Epithelial cell of proximal tubule (primary cell): ENCODE measurements around the gene PAIP1. TPM values are rescaled to one million over a fixed set of nuclear protein-coding genes. Genes with fewer than 3 reads are reported as not detected.
A peak's percentile ranks its signal among the peaks of the same experiment; 100 is the strongest.
"Not testable (repeated sequence)": the region's sequence is repeated elsewhere in the genome, so short reads cannot be mapped to it uniquely, and the experiment has no call there.

Experiments used
- DNase-seq: peaks from one replicate; pipeline ENCODE4 v3.0.0-alpha.2; 2011; ENCODE audit warnings: low read depth
- H3K4me3 ChIP-seq: 2 replicates; pipeline ENCODE4 v1.5.1; 2011; ENCODE audit warnings: low read depth, mild to moderate bottlenecking, low read length
- CTCF ChIP-seq: conservative IDR thresholded peaks from 2 replicates; pipeline ENCODE4 v1.5.1; 2012; ENCODE audit warnings: low read depth, mild to moderate bottlenecking, low read length
- total RNA-seq: library from RNA; depleted of rRNA; stranded (reverse); fragments of >200 nt; gene quantifications from 2 replicates; pipeline ENCODE4 v1.2.3, GENCODE V29; 2015

PAIP1 gene
- total RNA-seq, 1 donor from 2014 or later, result 98.4 TPM

GRCh38 chr5:43555895-43556606 is 826 bp downstream of the PAIP1 start:
- no peak for DNase-seq
- H3K4me3 ChIP-seq, result peak overlapping the region; percentile 85
- peak; percentile 13 for TF ChIP-seq CTCF

- no peak for TF ChIP-seq CTCF
- H3K4me3 ChIP-seq, result peak overlapping the region; percentile 85
- DNase-seq, result no peak
Measured at GRCh38 chr5:43554497-43554896, 2.4 kb downstream of the PAIP1 start.

- no peak overlapping the region for H3K4me3 ChIP-seq
- no peak for DNase-seq
- TF ChIP-seq CTCF, result no peak
Measured at GRCh38 chr5:43553381-43553780, 3.5 kb downstream of the PAIP1 start.

GRCh38 chr5:43551731-43552130 is 5.1 kb downstream of the PAIP1 start:
- no peak for DNase-seq
- TF ChIP-seq CTCF, result no peak
- no peak overlapping the region for H3K4me3 ChIP-seq

- H3K4me3 ChIP-seq, DNase-seq: not testable (repeated sequence)
Measured at GRCh38 chr5:43549272-43549671, 7.6 kb downstream of the PAIP1 start.

- TF ChIP-seq CTCF, result no peak
- no peak overlapping the region for H3K4me3 ChIP-seq
- no peak for DNase-seq
Measured at GRCh38 chr5:43548358-43548757, 8.5 kb downstream of the PAIP1 start.

- no peak for DNase-seq
- TF ChIP-seq CTCF, result no peak
Measured at GRCh38 chr5:43547532-43547931, 9.3 kb downstream of the PAIP1 start.

More at GRCh38 chr5:43547532-43547931, 9.3 kb downstream of the PAIP1 start:
- no peak overlapping the region for H3K4me3 ChIP-seq
